ENCODE measurements around the gene GSPT1.
"Not testable (repeated sequence)": the region's sequence is repeated elsewhere in the genome, so short reads cannot be mapped to it uniquely, and the experiment has no call there.

The GSPT1 gene

GRCh38 chr16:11941945-11942344 is 26.2 kb upstream of the GSPT1 start, which contains the start of gene NPIPB2:
NPIPB2 (minus strand) TSS chr16:11942045; CDS start chr16:11942045, 0 bp downstream.
- DNase-seq (ENCODE audit: low spot score in 2 of 2); H3K36me3 ChIP-seq (replicated peaks); H3K27me3 ChIP-seq (ENCODE audit: low read depth); H3K9me3 ChIP-seq; H3K4me1 ChIP-seq; H3K4me3 ChIP-seq: not testable (repeated sequence)
- in situ Hi-C loops (cut with MboI; ENCODE audit: low sequenced_read_pairs): loop anchor here (10.0 kb wide), 1 partner anchor 123 kb away; no protein-coding TSS in a partner anchor

GRCh38 chr16:11927350-11927749 is 11.6 kb upstream of the GSPT1 start:
- H3K4me3 ChIP-seq; H3K36me3 ChIP-seq (replicated peaks); in situ Hi-C loops (cut with MboI; ENCODE audit: low sequenced_read_pairs); H3K4me1 ChIP-seq; H3K9me3 ChIP-seq; DNase-seq (ENCODE audit: low spot score in 2 of 2); H3K27me3 ChIP-seq (ENCODE audit: low read depth): not testable (repeated sequence)

- H3K27me3 ChIP-seq (ENCODE audit: low read depth); H3K9me3 ChIP-seq; H3K4me1 ChIP-seq; DNase-seq (ENCODE audit: low spot score in 2 of 2); H3K4me3 ChIP-seq; H3K36me3 ChIP-seq (replicated peaks); in situ Hi-C loops (cut with MboI; ENCODE audit: low sequenced_read_pairs): not testable (repeated sequence)
These were observed 8.3 kb upstream of the GSPT1 start for GRCh38 chr16:11924046-11924445.

- Histone ChIP-seq H3K4me1 (peaks cover 21% of the 10 kb centered on the region), H3K27me3 (ENCODE audit: low read depth) (no peaks in the 10 kb centered on the region), H3K36me3 (replicated peaks) (peaks cover 7% of the 10 kb centered on the region), H3K9me3 (no peaks in the 10 kb centered on the region), H3K4me3 (peak overlapping the region; percentile 93)
- no peak for DNase-seq (ENCODE audit: low spot score in 2 of 2)
- in situ Hi-C loops (cut with MboI; ENCODE audit: low sequenced_read_pairs): no loop called here
These were observed 949 bp upstream of the GSPT1 start for GRCh38 chr16:11916524-11917285.

GRCh38 chr16:11915114-11915643 is 577 bp downstream of the GSPT1 start:
- peak in 1 of 2 experiments; percentile 20 for DNase-seq (ENCODE audit: low spot score in 2 of 2)
- Histone ChIP-seq H3K27me3 (ENCODE audit: low read depth) (no peaks in the 10 kb centered on the region), H3K4me3 (peak overlapping the region; percentile 93), H3K9me3 (no peaks in the 10 kb centered on the region), H3K4me1 (peaks cover 25% of the 10 kb centered on the region), H3K36me3 (replicated peaks) (peaks cover 7% of the 10 kb centered on the region)
- in situ Hi-C loops (cut with MboI; ENCODE audit: low sequenced_read_pairs): no loop called here

- in situ Hi-C loops (cut with MboI; ENCODE audit: low sequenced_read_pairs): no loop called here
- H3K9me3 ChIP-seq: no peaks in the 10 kb centered on the region
- peaks cover 7% of the 10 kb centered on the region for H3K36me3 ChIP-seq (replicated peaks)
- H3K27me3 ChIP-seq (ENCODE audit: low read depth): no peaks in the 10 kb centered on the region
- DNase-seq (ENCODE audit: low spot score in 2 of 2): peak; percentile 42 to 54
- H3K4me3 ChIP-seq: peak overlapping the region; percentile 93
- peaks cover 25% of the 10 kb centered on the region for H3K4me1 ChIP-seq
These were observed 1.3 kb downstream of the GSPT1 start for GRCh38 chr16:11914210-11915113.

- Histone ChIP-seq H3K36me3 (replicated peaks) (peaks cover 13% of the 10 kb centered on the region), H3K9me3 (no peaks in the 10 kb centered on the region), H3K4me3 (peak overlapping the region; percentile 93), H3K27me3 (ENCODE audit: low read depth) (no peaks in the 10 kb centered on the region), H3K4me1 (peaks cover 30% of the 10 kb centered on the region)
- in situ Hi-C loops (cut with MboI; ENCODE audit: low sequenced_read_pairs): no loop called here
- DNase-seq (ENCODE audit: low spot score in 2 of 2): no peak
These were observed 2.2 kb downstream of the GSPT1 start for GRCh38 chr16:11913425-11914079.

- no peak for DNase-seq (ENCODE audit: low spot score in 2 of 2)
- Histone ChIP-seq H3K4me1 (peaks cover 40% of the 10 kb centered on the region), H3K27me3 (ENCODE audit: low read depth) (no peaks in the 10 kb centered on the region), H3K4me3 (no peak overlapping the region), H3K36me3 (replicated peaks) (peaks cover 23% of the 10 kb centered on the region), H3K9me3 (no peaks in the 10 kb centered on the region)
- in situ Hi-C loops (cut with MboI; ENCODE audit: low sequenced_read_pairs): no loop called here
These were observed 5.9 kb downstream of the GSPT1 start for GRCh38 chr16:11909653-11910545.

- peaks cover 29% of the 10 kb centered on the region for H3K36me3 ChIP-seq (replicated peaks)
- DNase-seq (ENCODE audit: low spot score in 2 of 2): peak; percentile 74 to 97
These were observed 8.4 kb downstream of the GSPT1 start for GRCh38 chr16:11907160-11907970.

GRCh38 chr16:11903906-11904305 is 11.8 kb downstream of the GSPT1 start:
- H3K4me3 ChIP-seq: no peak overlapping the region
- H3K4me1 ChIP-seq: peaks cover 16% of the 10 kb centered on the region
- H3K9me3 ChIP-seq: no peaks in the 10 kb centered on the region
- DNase-seq (ENCODE audit: low spot score in 2 of 2): no peak
- H3K36me3 ChIP-seq (replicated peaks): peaks cover 24% of the 10 kb centered on the region
- H3K27me3 ChIP-seq (ENCODE audit: low read depth): no peaks in the 10 kb centered on the region
- in situ Hi-C loops (cut with MboI; ENCODE audit: low sequenced_read_pairs): no loop called here

More at GRCh38 chr16:11907160-11907970, 8.4 kb downstream of the GSPT1 start:
- Histone ChIP-seq H3K4me3 (no peak overlapping the region), H3K4me1 (peaks cover 27% of the 10 kb centered on the region), H3K27me3 (ENCODE audit: low read depth) (no peaks in the 10 kb centered on the region), H3K9me3 (no peaks in the 10 kb centered on the region)
- in situ Hi-C loops (cut with MboI; ENCODE audit: low sequenced_read_pairs): no loop called here

GRCh38 chr16:11901091-11901490 is 14.7 kb downstream of the GSPT1 start:
- Histone ChIP-seq H3K4me3 (no peak overlapping the region), H3K9me3 (no peaks in the 10 kb centered on the region), H3K27me3 (ENCODE audit: low read depth) (no peaks in the 10 kb centered on the region), H3K36me3 (replicated peaks) (peaks cover 34% of the 10 kb centered on the region), H3K4me1 (no peaks in the 10 kb centered on the region; the same call in 1 of the 2 replicates)
- no peak for DNase-seq (ENCODE audit: low spot score in 2 of 2)
- in situ Hi-C loops (cut with MboI; ENCODE audit: low sequenced_read_pairs): no loop called here
